Measurements from ENCODE around the gene PAK3.

PAK3 gene
- 4.6 to 7.2 reads per million in 2 donors for total RNA-seq

GRCh38 chrX:111095974-111096895 is at the start of gene PAK3:
Gene PAK3 (plus strand): TSS chrX:111096191. CDS start chrX:111123104, 26,913 bp downstream.
- DNase-seq = peak; percentile 25

GRCh38 chrX:111047575-111047974 is 48.4 kb upstream of the PAK3 start:
- DNase-seq = no peak

GRCh38 chrX:111052478-111052877 is 43.5 kb upstream of the PAK3 start:
- no peak for DNase-seq

GRCh38 chrX:111071542-111072277 is 24.3 kb upstream of the PAK3 start:
- DNase-seq = no peak

- DNase-seq = no peak
Measured at GRCh38 chrX:111083081-111083480, 12.9 kb upstream of the PAK3 start.

GRCh38 chrX:111086591-111087006 is 9.4 kb upstream of the PAK3 start:
- DNase-seq = no peak

GRCh38 chrX:111088628-111089027 is 7.4 kb upstream of the PAK3 start:
- DNase-seq = no peak

- no peak for DNase-seq
Measured at GRCh38 chrX:111090458-111090857, 5.5 kb upstream of the PAK3 start.

- DNase-seq = peak; percentile 70
Measured at GRCh38 chrX:111098874-111099273, 2.9 kb downstream of the PAK3 start.

GRCh38 chrX:111100191-111100590 is 4.2 kb downstream of the PAK3 start:
- DNase-seq = no peak

GRCh38 chrX:111101580-111101979 is 5.6 kb downstream of the PAK3 start:
- no peak for DNase-seq

- no peak for DNase-seq
Measured at GRCh38 chrX:111102636-111103035, 6.6 kb downstream of the PAK3 start.

- no peak for DNase-seq
Measured at GRCh38 chrX:111103246-111103645, 7.3 kb downstream of the PAK3 start.

- no peak for DNase-seq
Measured at GRCh38 chrX:111110098-111110775, 14.2 kb downstream of the PAK3 start.

GRCh38 chrX:111114806-111115205 is 18.8 kb downstream of the PAK3 start:
- DNase-seq = no peak

GRCh38 chrX:111116666-111117065 is 20.7 kb downstream of the PAK3 start:
- DNase-seq = no peak

GRCh38 chrX:111119341-111119740 is 23.4 kb downstream of the PAK3 start:
- no peak for DNase-seq

GRCh38 chrX:111123125-111123524 is 27.1 kb downstream of the PAK3 start:
- no peak for DNase-seq

GRCh38 chrX:111123606-111124179 is 27.7 kb downstream of the PAK3 start:
- no peak for DNase-seq

GRCh38 chrX:111124418-111124817 is 28.4 kb downstream of the PAK3 start:
- no peak for DNase-seq

GRCh38 chrX:111127038-111127437 is 31.0 kb downstream of the PAK3 start:
- no peak for DNase-seq

- no peak for DNase-seq
Measured at GRCh38 chrX:111129921-111130320, 33.9 kb downstream of the PAK3 start.

GRCh38 chrX:111131572-111131971 is 35.6 kb downstream of the PAK3 start:
- no peak for DNase-seq
